ENCODE data around the gene NFKBIZ. TPM values are rescaled to one million over a fixed set of nuclear protein-coding genes. Genes with fewer than 3 reads are reported as not detected.

The NFKBIZ gene
- total RNA-seq, 4 donors from 2014 or later, result 37.5 to 132 (median 56.9) TPM

DNA sequence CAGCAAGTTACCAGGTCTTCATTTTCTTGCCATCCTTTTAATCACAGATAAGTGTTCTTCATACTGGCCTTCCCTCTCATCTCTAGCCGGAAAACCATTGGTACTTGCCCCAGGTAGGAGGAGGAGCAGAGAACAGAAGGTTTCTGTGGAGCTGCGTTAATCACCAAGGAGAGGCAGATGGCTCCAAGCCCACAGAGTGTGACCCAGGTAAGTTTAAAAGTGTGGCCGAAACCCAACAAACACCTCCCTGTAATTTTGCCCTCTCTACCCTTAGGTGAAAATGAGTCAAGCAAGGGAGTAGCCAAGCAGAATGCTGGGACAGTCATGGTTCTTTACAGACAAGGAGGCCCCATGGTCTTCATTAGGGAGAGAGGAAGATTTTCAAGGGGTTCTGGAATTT lies 37.3 kb downstream of the NFKBIZ start:
- no peaks in the 10 kb centered on the region for H3K27me3 ChIP-seq
- no peak for DNase-seq
- no peak overlapping the region for H3K4me3 ChIP-seq (replicated peaks in 1 of 3)
- no peak for TF ChIP-seq POLR2A (IDR thresholded peaks at IDR 0.05)
- TF ChIP-seq, protein P1, sequence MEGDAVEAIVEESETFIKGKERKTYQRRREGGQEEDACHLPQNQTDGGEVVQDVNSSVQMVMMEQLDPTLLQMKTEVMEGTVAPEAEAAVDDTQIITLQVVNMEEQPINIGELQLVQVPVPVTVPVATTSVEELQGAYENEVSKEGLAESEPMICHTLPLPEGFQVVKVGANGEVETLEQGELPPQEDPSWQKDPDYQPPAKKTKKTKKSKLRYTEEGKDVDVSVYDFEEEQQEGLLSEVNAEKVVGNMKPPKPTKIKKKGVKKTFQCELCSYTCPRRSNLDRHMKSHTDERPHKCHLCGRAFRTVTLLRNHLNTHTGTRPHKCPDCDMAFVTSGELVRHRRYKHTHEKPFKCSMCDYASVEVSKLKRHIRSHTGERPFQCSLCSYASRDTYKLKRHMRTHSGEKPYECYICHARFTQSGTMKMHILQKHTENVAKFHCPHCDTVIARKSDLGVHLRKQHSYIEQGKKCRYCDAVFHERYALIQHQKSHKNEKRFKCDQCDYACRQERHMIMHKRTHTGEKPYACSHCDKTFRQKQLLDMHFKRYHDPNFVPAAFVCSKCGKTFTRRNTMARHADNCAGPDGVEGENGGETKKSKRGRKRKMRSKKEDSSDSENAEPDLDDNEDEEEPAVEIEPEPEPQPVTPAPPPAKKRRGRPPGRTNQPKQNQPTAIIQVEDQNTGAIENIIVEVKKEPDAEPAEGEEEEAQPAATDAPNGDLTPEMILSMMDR (IDR thresholded peaks at IDR 0.05), result no peak
- H3K27ac ChIP-seq, result no peak overlapping the region
- H3K36me3 ChIP-seq, result no peaks in the 10 kb centered on the region
- no peaks in the 10 kb centered on the region for H3K9me3 ChIP-seq
- intact Hi-C loops (cut with DNase I), result no loop called here
- 95 to 100% methylated on average over 3 of the region's 3 CpGs for WGBS, 2 donors
- peaks cover 0 to 2% of the 10 kb centered on the region in 2 donors for H3K4me1 ChIP-seq

DNA sequence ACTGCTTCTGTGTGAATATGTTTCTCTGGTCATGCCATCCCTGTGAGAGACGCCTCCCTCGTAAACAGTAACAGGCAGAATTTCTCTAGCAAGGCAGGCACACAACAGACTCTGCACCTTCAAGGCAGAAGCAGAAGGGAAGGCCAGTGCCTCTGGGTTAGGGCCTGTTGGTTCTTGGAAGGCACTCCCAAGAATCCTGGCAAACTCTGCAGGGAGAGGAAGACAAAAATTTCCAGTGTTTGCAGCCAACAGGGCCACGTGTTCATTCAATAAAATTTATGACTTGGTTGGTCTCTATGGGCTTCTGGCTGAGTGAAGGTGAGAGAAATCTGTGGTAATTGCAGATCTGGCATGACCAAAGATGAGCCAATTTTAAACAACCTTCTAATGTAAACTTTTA lies 39.3 kb downstream of the NFKBIZ start:
- H3K4me1 ChIP-seq, result no peaks in the 10 kb centered on the region
- no peak overlapping the region for H3K4me3 ChIP-seq (replicated peaks in 1 of 3)
- intact Hi-C loops (cut with DNase I), result no loop called here
- 82 to 89% methylated on average over 3 of the region's 3 CpGs for WGBS, 2 donors
- TF ChIP-seq POLR2A (IDR thresholded peaks at IDR 0.05), result no peak
- TF ChIP-seq, protein P1 (IDR thresholded peaks at IDR 0.05), result no peak
- H3K9me3 ChIP-seq, result no peaks in the 10 kb centered on the region
- H3K36me3 ChIP-seq, result no peaks in the 10 kb centered on the region
- DNase-seq, result no peak
- no peak overlapping the region for H3K27ac ChIP-seq
- H3K27me3 ChIP-seq, result no peaks in the 10 kb centered on the region

DNA sequence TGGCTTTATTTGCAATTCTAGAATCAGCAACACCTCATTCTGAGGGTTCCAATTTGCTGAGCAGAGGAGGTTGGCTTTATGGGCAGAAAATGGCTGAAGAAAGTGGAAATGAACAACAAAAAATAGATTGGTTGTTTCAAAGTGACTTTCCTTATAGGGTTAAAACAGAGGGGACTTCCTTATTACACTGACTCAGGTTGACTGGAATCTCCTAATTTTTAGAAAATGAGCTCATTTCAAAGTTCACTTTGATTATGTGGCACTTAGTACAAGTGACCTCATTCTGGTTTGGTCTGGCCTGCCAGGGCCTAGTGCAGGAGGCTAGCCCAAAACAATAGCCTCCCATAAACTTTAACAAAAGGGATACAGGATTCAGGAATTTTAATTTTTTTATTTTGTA lies 41.4 kb downstream of the NFKBIZ start:
- DNase-seq, result no peak
- intact Hi-C loops (cut with DNase I), result no loop called here
- Histone ChIP-seq H3K27ac (no peak overlapping the region), H3K36me3 (no peaks in the 10 kb centered on the region), H3K27me3 (no peaks in the 10 kb centered on the region), H3K4me3 (replicated peaks in 1 of 3) (no peak overlapping the region), H3K4me1 (no peaks in the 10 kb centered on the region), H3K9me3 (no peaks in the 10 kb centered on the region)
- no peak for TF ChIP-seq POLR2A (IDR thresholded peaks at IDR 0.05)

DNA sequence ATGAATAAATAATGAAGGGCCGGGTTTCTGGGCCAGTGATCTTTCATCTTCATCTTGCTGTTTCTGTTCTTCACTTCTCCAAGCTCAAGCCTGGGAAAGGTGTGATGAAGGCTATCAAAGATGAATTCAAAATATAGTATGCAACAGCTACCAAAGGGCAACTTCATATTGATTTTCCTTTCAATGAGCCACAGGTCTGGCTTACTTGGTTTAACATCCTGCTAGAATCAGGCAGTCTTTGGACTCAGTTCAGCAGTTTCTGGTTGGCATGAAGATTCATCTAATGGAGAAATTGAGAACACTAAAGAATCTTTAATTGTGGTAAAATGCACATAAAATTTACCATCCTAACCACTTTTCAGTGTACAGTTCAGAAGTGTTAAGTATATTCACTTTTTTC lies 43.3 kb downstream of the NFKBIZ start:
- Histone ChIP-seq H3K27me3 (no peaks in the 10 kb centered on the region), H3K4me1 (no peaks in the 10 kb centered on the region), H3K4me3 (replicated peaks in 1 of 3) (no peak overlapping the region), H3K27ac (no peak overlapping the region), H3K36me3 (no peaks in the 10 kb centered on the region), H3K9me3 (no peaks in the 10 kb centered on the region)
- intact Hi-C loops (cut with DNase I), result no loop called here
- TF ChIP-seq POLR2A (IDR thresholded peaks at IDR 0.05), result no peak
- TF ChIP-seq, protein P1 (IDR thresholded peaks at IDR 0.05), result no peak
- no peak for DNase-seq
- WGBS, 2 donors, result 95 to 100% methylated on average over 1 of the region's 1 CpG

DNA sequence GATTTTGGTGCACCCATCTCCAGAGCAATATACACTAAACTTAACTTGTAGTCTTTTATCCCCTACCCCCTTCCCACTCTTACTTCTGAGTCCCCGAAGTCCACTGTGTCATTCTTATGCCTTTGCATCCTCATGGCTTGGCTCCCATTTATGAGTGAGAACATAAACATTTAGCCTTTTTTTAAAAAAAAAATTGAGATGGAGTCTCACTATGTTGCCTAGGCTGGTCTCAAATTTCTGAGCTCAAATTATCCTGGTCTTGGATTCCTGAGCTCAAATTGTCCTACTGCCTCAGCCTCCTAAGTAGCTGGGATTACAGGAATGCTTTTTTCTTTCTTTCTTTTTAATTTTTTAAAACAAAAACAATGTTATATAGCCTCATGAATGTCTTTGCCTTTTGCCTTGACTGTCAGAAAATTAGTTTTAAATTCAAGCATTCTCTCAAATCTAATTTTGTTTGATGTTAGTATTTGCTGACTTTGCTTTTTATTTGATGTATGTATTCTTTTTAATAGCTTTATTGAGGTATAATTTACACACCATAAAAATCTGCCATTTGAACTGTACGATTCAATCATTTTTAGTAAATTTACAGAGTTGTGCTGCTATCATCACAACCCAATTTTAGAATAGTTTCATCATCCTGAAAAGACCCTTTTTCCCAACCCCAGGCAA lies 46.9 kb downstream of the NFKBIZ start:
- no peak for DNase-seq
- no peaks in the 10 kb centered on the region for H3K27me3 ChIP-seq
- H3K9me3 ChIP-seq, result no peaks in the 10 kb centered on the region
- no peak overlapping the region for H3K4me3 ChIP-seq (replicated peaks in 1 of 3)
- TF ChIP-seq, protein P1 (IDR thresholded peaks at IDR 0.05), result no peak
- no peak for TF ChIP-seq POLR2A (IDR thresholded peaks at IDR 0.05)
- no peak overlapping the region for H3K27ac ChIP-seq
- H3K4me1 ChIP-seq, result no peaks in the 10 kb centered on the region
- no peaks in the 10 kb centered on the region for H3K36me3 ChIP-seq
- intact Hi-C loops (cut with DNase I), result no loop called here
- WGBS, 2 donors, result 95 to 96% methylated on average over 2 of the region's 2 CpGs

Data from thyroid gland (tissue), 4 donors.